ENCODE data around the gene FRMD4A. TPM values are rescaled to one million over a fixed set of nuclear protein-coding genes. Genes with fewer than 3 reads are reported as not detected.

Gene FRMD4A
- total RNA-seq, 1 donor from 2014 or later, result 0.64 TPM

- no peak for TF ChIP-seq CTCF (IDR thresholded peaks at IDR 0.05)
- POLR2A ChIA-PET, result no interaction called here
Measured at GRCh38 chr10:14080795-14081194, 249.9 kb downstream of the FRMD4A start.

GRCh38 chr10:14077430-14077829 is 253.3 kb downstream of the FRMD4A start:
- Mint-ChIP-seq H3K4me1 (no peaks in the 10 kb centered on the region), H3K27ac (no peak overlapping the region), H3K36me3 (ENCODE audit: low read depth) (no peaks in the 10 kb centered on the region), H3K9me3 (peaks cover 9% of the 10 kb centered on the region), H3K27me3 (peaks cover 24% of the 10 kb centered on the region), H3K4me3 (no peak overlapping the region)
- DNase-seq (no peak), ATAC-seq (ENCODE audit: low read depth) (no peak)
- POLR2A ChIA-PET, result no interaction called here
- CTCF ChIA-PET, result no interaction called here
- intact Hi-C loops (cut with micrococcal nuclease), result no loop called here
- TF ChIP-seq CTCF (IDR thresholded peaks at IDR 0.05), result no peak

More at GRCh38 chr10:14080795-14081194, 249.9 kb downstream of the FRMD4A start:
- Mint-ChIP-seq H3K4me3 (no peak overlapping the region), H3K27me3 (peaks cover 24% of the 10 kb centered on the region), H3K36me3 (ENCODE audit: low read depth) (no peaks in the 10 kb centered on the region), H3K9me3 (peaks cover 9% of the 10 kb centered on the region), H3K27ac (no peak overlapping the region), H3K4me1 (no peaks in the 10 kb centered on the region)
- intact Hi-C loops (cut with micrococcal nuclease), result no loop called here
- DNase-seq, result no peak
- ATAC-seq (ENCODE audit: low read depth), result no peak
- CTCF ChIA-PET, result no interaction called here

GRCh38 chr10:14074062-14074884 is 256.5 kb downstream of the FRMD4A start:
- ATAC-seq (ENCODE audit: low read depth) (no peak), DNase-seq (no peak)
- Mint-ChIP-seq H3K36me3 (ENCODE audit: low read depth) (no peaks in the 10 kb centered on the region), H3K9me3 (peaks cover 5% of the 10 kb centered on the region), H3K4me3 (no peak overlapping the region), H3K27ac (no peak overlapping the region), H3K4me1 (no peaks in the 10 kb centered on the region), H3K27me3 (peaks cover 29% of the 10 kb centered on the region)
- no peak for TF ChIP-seq CTCF (IDR thresholded peaks at IDR 0.05)
- ChIA-PET CTCF (no interaction called here), POLR2A (no interaction called here)
- intact Hi-C loops (cut with micrococcal nuclease), result no loop called here

- no peaks in the 10 kb centered on the region for H3K4me1 Mint-ChIP-seq
- H3K36me3 Mint-ChIP-seq (ENCODE audit: low read depth), result no peaks in the 10 kb centered on the region
- peaks cover 5% of the 10 kb centered on the region for H3K9me3 Mint-ChIP-seq
- ChIA-PET POLR2A (no interaction called here), CTCF (no interaction called here)
- TF ChIP-seq CTCF (IDR thresholded peaks at IDR 0.05), result no peak
- peaks cover 28% of the 10 kb centered on the region for H3K27me3 Mint-ChIP-seq
- H3K27ac Mint-ChIP-seq, result no peak overlapping the region
- H3K4me3 Mint-ChIP-seq, result no peak overlapping the region
- DNase-seq (no peak), ATAC-seq (ENCODE audit: low read depth) (no peak)
- intact Hi-C loops (cut with micrococcal nuclease), result no loop called here
Measured at GRCh38 chr10:14072541-14072940, 258.2 kb downstream of the FRMD4A start.

GRCh38 chr10:14071956-14072355 is 258.8 kb downstream of the FRMD4A start:
- ATAC-seq (ENCODE audit: low read depth) (no peak), DNase-seq (no peak)
- no peak overlapping the region for H3K4me3 Mint-ChIP-seq
- TF ChIP-seq CTCF (IDR thresholded peaks at IDR 0.05), result no peak
- no peak overlapping the region for H3K27ac Mint-ChIP-seq
- H3K27me3 Mint-ChIP-seq, result peaks cover 25% of the 10 kb centered on the region
- no peaks in the 10 kb centered on the region for H3K4me1 Mint-ChIP-seq
- POLR2A ChIA-PET, result no interaction called here
- peaks cover 5% of the 10 kb centered on the region for H3K9me3 Mint-ChIP-seq
- intact Hi-C loops (cut with micrococcal nuclease), result no loop called here
- H3K36me3 Mint-ChIP-seq (ENCODE audit: low read depth), result no peaks in the 10 kb centered on the region
- CTCF ChIA-PET, result no interaction called here

Data from activated B cell treated with CpG ODN at 0.5 μM for 24 hours (primary cell).